ENCODE measurements around the gene SSR4.

Gene SSR4

DNA sequence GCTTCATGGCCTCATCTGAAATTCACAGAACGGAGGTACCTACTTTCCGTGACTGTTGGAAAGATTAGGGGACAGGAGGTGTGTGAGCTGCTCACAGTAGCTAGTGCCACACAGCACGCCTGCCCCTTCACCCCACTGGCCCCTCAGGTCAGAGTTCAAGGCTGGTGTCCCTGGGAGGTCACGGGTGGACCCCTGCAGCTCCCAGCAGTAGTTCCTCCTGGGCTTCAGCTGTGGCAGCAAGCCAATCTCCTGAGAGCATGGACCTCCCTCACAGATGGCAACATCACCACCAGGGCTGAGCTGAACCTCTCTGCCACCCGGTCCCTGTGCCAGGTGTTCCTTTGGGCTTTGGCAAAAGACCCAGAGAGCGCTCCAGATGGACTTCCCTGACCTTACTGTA, 2.1 kb upstream of the SSR4 start:
- Histone ChIP-seq H3K27ac (ENCODE audit: low read length) (no peak overlapping the region), H3K4me3 (ENCODE audit: low read length) (no peak overlapping the region), H3F3A (ENCODE audit: insufficient read depth, low read length) (no peaks in the 10 kb centered on the region), H3K9ac (ENCODE audit: low read length) (no peak overlapping the region), H3K79me2 (ENCODE audit: low read length) (peaks cover 51% of the 10 kb centered on the region), H3K27me3 (replicated peaks; ENCODE audit: insufficient read depth, low read length) (no peaks in the 10 kb centered on the region), H3K4me1 (ENCODE audit: low read length) (0 out of 2 replicates have a peak, but pooled peaks cover 6% of the 10 kb centered on the region), H3K9me2 (replicated peaks; ENCODE audit: insufficient read depth, low read length) (no peaks in the 10 kb centered on the region), H3K4me2 (ENCODE audit: low read depth, low read length) (no peak overlapping the region), H3K9me3 (replicated peaks; ENCODE audit: insufficient read depth, low read length) (no peaks in the 10 kb centered on the region), H2AFZ (ENCODE audit: low read length) (no peak overlapping the region), H3K36me3 (replicated peaks; ENCODE audit: insufficient read depth, low read length) (no peaks in the 10 kb centered on the region), H4K20me1 (ENCODE audit: insufficient read depth, low read length) (no peaks in the 10 kb centered on the region)
- no peak for DNase-seq
- TF ChIP-seq EZH2phosphoT487 (IDR thresholded peaks at IDR 0.05; ENCODE audit: low read length), result no peak
- TF ChIP-seq, protein P1, sequence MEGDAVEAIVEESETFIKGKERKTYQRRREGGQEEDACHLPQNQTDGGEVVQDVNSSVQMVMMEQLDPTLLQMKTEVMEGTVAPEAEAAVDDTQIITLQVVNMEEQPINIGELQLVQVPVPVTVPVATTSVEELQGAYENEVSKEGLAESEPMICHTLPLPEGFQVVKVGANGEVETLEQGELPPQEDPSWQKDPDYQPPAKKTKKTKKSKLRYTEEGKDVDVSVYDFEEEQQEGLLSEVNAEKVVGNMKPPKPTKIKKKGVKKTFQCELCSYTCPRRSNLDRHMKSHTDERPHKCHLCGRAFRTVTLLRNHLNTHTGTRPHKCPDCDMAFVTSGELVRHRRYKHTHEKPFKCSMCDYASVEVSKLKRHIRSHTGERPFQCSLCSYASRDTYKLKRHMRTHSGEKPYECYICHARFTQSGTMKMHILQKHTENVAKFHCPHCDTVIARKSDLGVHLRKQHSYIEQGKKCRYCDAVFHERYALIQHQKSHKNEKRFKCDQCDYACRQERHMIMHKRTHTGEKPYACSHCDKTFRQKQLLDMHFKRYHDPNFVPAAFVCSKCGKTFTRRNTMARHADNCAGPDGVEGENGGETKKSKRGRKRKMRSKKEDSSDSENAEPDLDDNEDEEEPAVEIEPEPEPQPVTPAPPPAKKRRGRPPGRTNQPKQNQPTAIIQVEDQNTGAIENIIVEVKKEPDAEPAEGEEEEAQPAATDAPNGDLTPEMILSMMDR (IDR thresholded peaks at IDR 0.05; ENCODE audit: low read length), result no peak
- no peak for TF ChIP-seq EZH2 (optimal IDR thresholded peaks at IDR 0.05; ENCODE audit: low read depth, low read length)

GRCh38 chrX:153793291-153793690, 1.2 kb upstream of the SSR4 start:
- Histone ChIP-seq H3K4me2 (ENCODE audit: low read depth, low read length) (peak overlapping the region; percentile 72), H2AFZ (ENCODE audit: low read length) (peak overlapping the region; percentile 45), H3F3A (ENCODE audit: insufficient read depth, low read length) (no peaks in the 10 kb centered on the region), H3K79me2 (ENCODE audit: low read length) (peaks cover 51% of the 10 kb centered on the region), H3K9ac (ENCODE audit: low read length) (peak overlapping the region; percentile 93), H4K20me1 (ENCODE audit: insufficient read depth, low read length) (no peaks in the 10 kb centered on the region), H3K27ac (ENCODE audit: low read length) (peak overlapping the region; percentile 84; the same call in 1 of the 2 replicates), H3K4me1 (ENCODE audit: low read length) (0 out of 2 replicates have a peak, but pooled peaks cover 6% of the 10 kb centered on the region), H3K27me3 (replicated peaks; ENCODE audit: insufficient read depth, low read length) (no peaks in the 10 kb centered on the region), H3K9me3 (replicated peaks; ENCODE audit: insufficient read depth, low read length) (no peaks in the 10 kb centered on the region), H3K4me3 (ENCODE audit: low read length) (peak overlapping the region; percentile 91), H3K36me3 (replicated peaks; ENCODE audit: insufficient read depth, low read length) (no peaks in the 10 kb centered on the region), H3K9me2 (replicated peaks; ENCODE audit: insufficient read depth, low read length) (no peaks in the 10 kb centered on the region)
- no peak for DNase-seq
- no peak for TF ChIP-seq EZH2 (optimal IDR thresholded peaks at IDR 0.05; ENCODE audit: low read depth, low read length)
- TF ChIP-seq, protein P1 (IDR thresholded peaks at IDR 0.05; ENCODE audit: low read length), result no peak
- TF ChIP-seq EZH2phosphoT487 (IDR thresholded peaks at IDR 0.05; ENCODE audit: low read length), result no peak

DNA sequence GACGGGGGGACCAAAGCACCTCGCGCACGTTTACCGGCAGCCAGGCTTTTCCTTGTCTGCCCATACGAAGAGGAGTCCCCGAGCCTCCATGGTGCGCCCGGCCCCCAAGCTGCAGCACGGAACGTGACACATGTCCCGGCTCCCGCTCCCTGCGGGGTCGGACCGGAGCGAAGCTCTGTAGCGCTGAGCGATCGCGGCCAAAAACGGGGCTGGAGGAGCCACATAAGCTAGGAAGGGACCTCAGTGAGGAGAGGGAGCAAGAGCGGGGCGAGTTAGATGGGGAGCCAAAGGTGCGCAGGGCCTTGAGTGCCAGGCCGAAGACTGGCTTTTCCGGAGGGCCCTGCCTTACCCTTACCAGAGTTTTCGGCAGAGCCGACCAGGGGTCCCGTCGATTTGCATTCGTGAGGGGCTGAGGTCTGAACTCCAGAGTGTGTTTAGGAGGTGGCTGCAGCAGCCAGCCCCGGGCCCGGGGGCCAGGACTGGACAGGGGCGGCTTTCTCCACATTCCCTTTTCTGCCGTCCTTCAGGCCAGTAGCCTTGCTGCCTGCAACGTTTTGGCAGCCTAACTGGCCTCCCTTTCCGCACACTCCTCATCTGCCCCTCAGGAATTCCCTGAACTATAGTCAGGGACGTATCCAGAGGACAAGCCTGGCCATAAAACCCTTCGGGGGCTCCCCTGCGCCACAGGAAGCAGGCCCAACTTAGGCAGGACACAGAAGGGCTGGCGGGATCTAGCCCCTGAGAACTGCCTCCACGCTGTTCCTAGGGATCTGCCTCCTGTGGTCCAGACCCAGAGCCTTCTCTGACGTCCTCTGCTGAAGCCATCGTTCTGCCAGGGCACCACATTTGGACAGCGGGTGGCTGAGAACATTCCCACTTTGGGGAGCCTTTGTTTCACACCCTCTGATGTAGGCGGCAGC, 689 bp downstream of the SSR4 start:
- Histone ChIP-seq H3K4me1 (ENCODE audit: low read length) (0 out of 2 replicates have a peak, but pooled peaks cover 6% of the 10 kb centered on the region), H3K9ac (ENCODE audit: low read length) (peak overlapping the region; percentile 94), H3K79me2 (ENCODE audit: low read length) (peaks cover 51% of the 10 kb centered on the region), H4K20me1 (ENCODE audit: insufficient read depth, low read length) (no peaks in the 10 kb centered on the region), H3K9me2 (replicated peaks; ENCODE audit: insufficient read depth, low read length) (no peaks in the 10 kb centered on the region), H3K36me3 (replicated peaks; ENCODE audit: insufficient read depth, low read length) (no peaks in the 10 kb centered on the region), H3K4me3 (ENCODE audit: low read length) (peak overlapping the region; percentile 91), H3K27ac (ENCODE audit: low read length) (peak overlapping the region; percentile 68; the same call in 1 of the 2 replicates), H3K9me3 (replicated peaks; ENCODE audit: insufficient read depth, low read length) (no peaks in the 10 kb centered on the region), H3K27me3 (replicated peaks; ENCODE audit: insufficient read depth, low read length) (no peaks in the 10 kb centered on the region), H2AFZ (ENCODE audit: low read length) (no peak overlapping the region), H3K4me2 (ENCODE audit: low read depth, low read length) (peak overlapping the region; percentile 89), H3F3A (ENCODE audit: insufficient read depth, low read length) (no peaks in the 10 kb centered on the region)
- TF ChIP-seq EZH2 (optimal IDR thresholded peaks at IDR 0.05; ENCODE audit: low read depth, low read length) (no peak), EZH2phosphoT487 (IDR thresholded peaks at IDR 0.05; ENCODE audit: low read length) (no peak)
- TF ChIP-seq, protein P1 (IDR thresholded peaks at IDR 0.05; ENCODE audit: low read length), result no peak
- no peak for DNase-seq
